HG03558 (cell line): ENCODE results near the gene NDST3.
"Not testable (repeated sequence)": the region's sequence is repeated elsewhere in the genome, so short reads cannot be mapped to it uniquely, and the experiment has no call there.

Source experiments
- ATAC-seq: cut with Tn5 transposase; IDR thresholded peaks from one replicate; pipeline ENCODE4 v1.9.1; 2021; ENCODE audit warnings: moderate number of reproducible peaks; ENCODE audit not compliant: unreplicated experiment; ENCODE audit errors: extremely low read depth

The NDST3 gene

GRCh38 chr4:118290951-118291350 lies 256.7 kb downstream of the NDST3 start:
- no peak for ATAC-seq

- ATAC-seq: no peak
Observed at GRCh38 chr4:118296729-118297128, 262.4 kb downstream of the NDST3 start.

GRCh38 chr4:118299619-118300018 lies 265.3 kb downstream of the NDST3 start:
- not testable (repeated sequence) for ATAC-seq

DNA sequence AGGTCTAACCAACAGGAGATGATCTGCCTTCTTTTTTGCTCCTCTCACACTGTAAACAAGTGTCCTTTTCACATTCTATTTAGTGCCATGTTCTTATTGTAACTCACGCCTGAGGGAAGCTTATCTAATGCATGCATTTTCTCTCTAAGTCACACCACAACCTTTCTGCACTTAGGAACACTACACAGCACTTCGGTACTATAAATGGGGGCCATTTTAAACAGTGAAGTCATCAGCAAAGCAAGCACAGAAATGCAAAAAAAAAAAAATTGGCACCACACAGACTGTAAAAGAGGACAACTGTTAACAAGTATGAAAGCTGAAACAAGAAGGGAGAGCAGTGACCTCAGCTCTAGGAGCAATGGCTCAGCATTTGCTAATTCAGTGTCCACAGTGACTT lies 273.4 kb downstream of the NDST3 start:
- ATAC-seq: no peak
